ENCODE results near the gene SVOPL.

- no peak for TF ChIP-seq CTCF (IDR thresholded peaks at IDR 0.05; ENCODE audit: extremely low read depth in 1 of 2, insufficient read depth in 1 of 2, low read depth in 1 of 2, low read length in 2 of 2)
- TF ChIP-seq POLR2A (IDR thresholded peaks at IDR 0.05; ENCODE audit: low read depth, low read length): no peak
Measured at GRCh38 chr7:138667535-138668228, 33.5 kb downstream of the SVOPL start.
